Neutrophil (primary cell): ENCODE data around the gene ATOSB.

ENCODE experiments used
- H3K27ac ChIP-seq: fragments of 200-600 bp; sonication (generic); 2 replicates; pipeline ENCODE4 v1.5.1; 2016; ENCODE audit warnings: mild to moderate bottlenecking, moderate library complexity
- H3K27me3 ChIP-seq: fragments of 200-600 bp; sonication (generic); 2 replicates; pipeline ENCODE4 v1.6.0; 2016; ENCODE audit warnings: mild to moderate bottlenecking
- H3K36me3 ChIP-seq: fragments of 200-600 bp; sonication (generic); 2 replicates; pipeline ENCODE4 v1.5.1; 2017
- H3K4me1 ChIP-seq, 2 experiments: fragments of 200-600 bp in 1 of 2; sonication (generic) in 1 of 2; 1 replicate in 1 of 2; 2 replicates in 1 of 2; pipeline versions ENCODE4 v1.5.1 to v1.6.1; 2013 to 2016; ENCODE audit warnings: low read depth in 1 of 2, low read length in 1 of 2, mild to moderate bottlenecking in 1 of 2, moderate library complexity in 1 of 2; ENCODE audit not compliant: control insufficient read depth in 1 of 2, insufficient read depth in 1 of 2
- H3K4me3 ChIP-seq, 2 experiments: fragments of 200-600 bp in 1 of 2; sonication (generic) in 1 of 2; 1 replicate in 1 of 2; 2 replicates in 1 of 2; pipeline ENCODE4 v1.5.1; 2013 to 2016; ENCODE audit warnings: low read depth in 1 of 2, low read length in 1 of 2, mild to moderate bottlenecking in 1 of 2, moderate library complexity in 1 of 2
- H3K9me3 ChIP-seq: fragments of 200-600 bp; sonication (generic); 2 replicates; pipeline ENCODE4 v1.5.1; 2016
- TF ChIP-seq, protein P1 (sequence below): fragments of 200-600 bp; sonication (generic); IDR thresholded peaks from 2 replicates; pipeline ENCODE4 v1.5.1; 2016; ENCODE audit warnings: antibody characterized with exemption

The ATOSB gene, protein sequence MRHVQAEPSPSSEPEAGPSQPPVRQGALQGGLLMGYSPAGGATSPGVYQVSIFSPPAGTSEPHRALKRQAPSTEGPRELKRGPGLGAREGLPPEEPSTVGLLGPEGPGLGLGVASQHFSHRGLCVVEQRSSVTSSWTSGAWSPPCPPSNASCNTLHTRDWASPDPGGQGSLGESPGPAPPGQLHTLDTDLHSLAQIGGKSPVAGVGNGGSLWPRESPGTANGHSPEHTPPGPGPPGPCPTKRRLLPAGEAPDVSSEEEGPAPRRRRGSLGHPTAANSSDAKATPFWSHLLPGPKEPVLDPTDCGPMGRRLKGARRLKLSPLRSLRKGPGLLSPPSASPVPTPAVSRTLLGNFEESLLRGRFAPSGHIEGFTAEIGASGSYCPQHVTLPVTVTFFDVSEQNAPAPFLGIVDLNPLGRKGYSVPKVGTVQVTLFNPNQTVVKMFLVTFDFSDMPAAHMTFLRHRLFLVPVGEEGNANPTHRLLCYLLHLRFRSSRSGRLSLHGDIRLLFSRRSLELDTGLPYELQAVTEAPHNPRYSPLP

DNA sequence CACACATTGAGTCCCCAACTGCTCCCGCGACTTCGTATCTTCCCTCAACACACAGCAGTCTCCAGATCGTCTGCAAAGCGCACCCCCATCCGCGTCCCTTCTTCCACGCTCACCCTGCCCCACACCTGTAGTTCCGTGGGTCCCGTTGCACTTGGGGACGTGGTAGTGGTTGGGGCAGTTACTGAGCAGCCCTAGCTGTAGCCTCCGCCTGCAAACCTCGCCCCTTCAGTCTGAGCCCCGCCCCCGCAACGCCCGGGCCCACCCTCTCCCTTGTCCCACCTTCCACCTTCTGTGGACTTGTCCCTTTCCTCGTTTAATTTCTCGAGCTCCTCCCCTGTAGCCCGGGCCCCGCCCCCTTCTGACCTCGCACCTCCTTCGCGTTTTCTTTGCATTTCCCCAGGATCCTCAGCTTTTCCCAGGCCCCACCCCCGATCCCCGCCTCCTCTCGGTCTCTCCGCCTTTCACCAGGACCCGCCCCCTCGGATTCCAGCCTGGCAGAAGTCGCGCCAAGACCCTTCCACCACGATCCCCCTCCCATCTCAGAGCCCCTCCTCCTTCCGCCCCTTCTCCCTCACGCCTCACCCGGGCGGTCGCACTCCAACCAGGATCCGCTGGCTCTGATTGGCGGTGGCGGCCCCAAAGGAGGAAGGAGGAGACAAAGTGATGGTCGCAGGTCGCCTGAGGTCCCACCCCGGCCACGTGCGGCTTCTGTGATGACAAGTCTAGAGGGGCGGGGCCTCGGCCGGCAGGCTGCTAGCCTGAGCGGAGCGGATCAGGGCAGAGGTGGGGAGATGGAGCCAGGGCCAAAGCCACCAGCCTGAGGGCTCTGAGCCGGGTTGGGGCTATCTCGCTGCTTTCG lies at the start of gene ATOSB:
Gene ATOSB (minus strand): TSS at position 183 of the 859 bp plus-strand sequence. CDS start 7,588 bp downstream, outside the sequence.
- H3K36me3 ChIP-seq: no peaks in the 10 kb centered on the region
- peak within 1 kb of the TSS; percentile 77 to 85 for H3K4me3 ChIP-seq

DNA sequence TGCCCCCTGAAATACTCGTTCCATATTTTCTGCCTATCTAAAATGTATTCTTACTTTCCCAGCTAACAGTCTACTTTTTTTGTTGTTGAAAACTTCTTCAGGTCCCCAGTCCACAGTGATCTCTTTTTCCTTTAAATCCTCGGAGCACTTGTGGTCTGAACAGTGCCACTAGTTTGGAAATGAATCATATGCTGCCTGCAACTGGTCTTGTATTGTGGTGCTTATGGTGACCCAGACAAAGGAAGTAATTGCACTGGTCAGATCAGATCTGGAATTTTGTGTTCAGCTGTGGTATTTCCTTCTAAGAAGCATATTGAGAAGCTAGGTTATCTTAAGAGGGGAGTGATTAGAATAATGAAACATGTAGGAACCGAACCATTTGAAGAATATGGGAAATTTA lies 49.0 kb upstream of the ATOSB start:
- H3K9me3 ChIP-seq: no peaks in the 10 kb centered on the region
- H3K36me3 ChIP-seq: no peaks in the 10 kb centered on the region
- peaks cover 26% of the 10 kb centered on the region for H3K27me3 ChIP-seq
- TF ChIP-seq, protein P1, sequence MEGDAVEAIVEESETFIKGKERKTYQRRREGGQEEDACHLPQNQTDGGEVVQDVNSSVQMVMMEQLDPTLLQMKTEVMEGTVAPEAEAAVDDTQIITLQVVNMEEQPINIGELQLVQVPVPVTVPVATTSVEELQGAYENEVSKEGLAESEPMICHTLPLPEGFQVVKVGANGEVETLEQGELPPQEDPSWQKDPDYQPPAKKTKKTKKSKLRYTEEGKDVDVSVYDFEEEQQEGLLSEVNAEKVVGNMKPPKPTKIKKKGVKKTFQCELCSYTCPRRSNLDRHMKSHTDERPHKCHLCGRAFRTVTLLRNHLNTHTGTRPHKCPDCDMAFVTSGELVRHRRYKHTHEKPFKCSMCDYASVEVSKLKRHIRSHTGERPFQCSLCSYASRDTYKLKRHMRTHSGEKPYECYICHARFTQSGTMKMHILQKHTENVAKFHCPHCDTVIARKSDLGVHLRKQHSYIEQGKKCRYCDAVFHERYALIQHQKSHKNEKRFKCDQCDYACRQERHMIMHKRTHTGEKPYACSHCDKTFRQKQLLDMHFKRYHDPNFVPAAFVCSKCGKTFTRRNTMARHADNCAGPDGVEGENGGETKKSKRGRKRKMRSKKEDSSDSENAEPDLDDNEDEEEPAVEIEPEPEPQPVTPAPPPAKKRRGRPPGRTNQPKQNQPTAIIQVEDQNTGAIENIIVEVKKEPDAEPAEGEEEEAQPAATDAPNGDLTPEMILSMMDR: no peak
- peaks cover 14 to 15% of the 10 kb centered on the region in 2 experiments for H3K4me1 ChIP-seq
- no peak overlapping the region for H3K27ac ChIP-seq
- no peak overlapping the region for H3K4me3 ChIP-seq

More for the DNA sequence above, at the start of gene ATOSB:
- Histone ChIP-seq H3K27ac (peak within 1 kb of the TSS; percentile 98), H3K9me3 (no peaks in the 10 kb centered on the region), H3K27me3 (no peaks in the 10 kb centered on the region), H3K4me1 (peaks cover 51 to 52% of the 10 kb centered on the region in 2 experiments)
- TF ChIP-seq, protein P1: no peak

DNA sequence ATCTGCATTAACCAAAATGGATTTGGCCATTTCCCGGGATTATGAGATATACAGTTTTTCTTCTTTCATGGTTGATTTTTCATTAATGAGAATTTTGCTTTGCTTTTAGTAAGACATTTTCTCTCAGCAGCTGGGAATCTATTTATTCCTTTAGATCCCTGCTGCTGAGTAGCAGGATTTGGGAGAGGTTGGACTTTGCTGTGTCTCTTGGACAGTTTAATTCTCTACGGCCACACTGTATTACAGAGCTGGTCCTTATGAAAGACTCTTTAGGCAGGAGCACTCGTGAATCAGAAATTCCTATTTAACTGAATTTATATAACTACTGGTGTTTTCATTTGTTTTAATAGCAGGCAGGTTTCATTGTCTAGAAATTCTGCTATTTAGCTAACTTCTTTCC lies 47.8 kb upstream of the ATOSB start:
- H3K4me3 ChIP-seq: no peak overlapping the region

DNA sequence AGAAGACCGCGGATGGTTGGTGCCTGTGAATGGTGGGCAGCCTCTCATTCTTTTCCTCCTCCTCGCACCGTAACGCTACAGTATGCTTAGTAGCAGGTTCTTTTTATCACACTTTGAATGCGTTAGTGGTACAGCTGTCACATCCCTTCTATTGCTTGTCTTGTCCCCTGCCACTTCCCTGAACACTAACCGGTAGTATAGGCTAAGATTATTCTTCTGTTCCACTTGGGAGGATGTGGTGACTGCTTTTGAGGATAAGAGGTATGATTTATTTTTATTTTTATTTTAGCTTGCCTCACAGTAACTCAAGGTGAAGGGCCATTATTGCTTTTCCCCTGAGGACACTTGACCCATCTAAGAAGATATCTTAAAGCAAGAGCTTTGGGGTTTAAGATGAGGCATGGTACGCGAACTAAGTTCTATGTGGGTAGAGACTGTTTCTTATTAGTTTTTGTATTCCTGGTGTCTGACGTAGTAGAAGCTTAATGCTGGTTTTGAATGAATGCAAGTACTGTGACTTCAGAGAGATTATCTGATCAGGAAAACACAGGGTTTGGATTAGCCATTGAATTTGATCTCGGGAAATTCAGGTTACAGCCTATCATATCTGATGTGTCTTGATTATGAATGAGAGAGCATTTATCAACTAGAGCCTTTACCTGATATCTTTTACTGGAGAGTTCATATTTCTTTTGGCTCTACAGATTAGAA lies 47.1 kb upstream of the ATOSB start:
- Histone ChIP-seq H3K4me3 (peak overlapping the region; percentile 71 to 86), H3K36me3 (no peaks in the 10 kb centered on the region), H3K9me3 (no peaks in the 10 kb centered on the region), H3K4me1 (peaks cover 14 to 15% of the 10 kb centered on the region in 2 experiments), H3K27me3 (peaks cover 26% of the 10 kb centered on the region), H3K27ac (no peak overlapping the region)
- TF ChIP-seq, protein P1: no peak

More for the DNA sequence above, 47.8 kb upstream of the ATOSB start:
- H3K27me3 ChIP-seq: peaks cover 26% of the 10 kb centered on the region
- H3K36me3 ChIP-seq: no peaks in the 10 kb centered on the region
- TF ChIP-seq, protein P1: no peak
- H3K4me1 ChIP-seq: peaks cover 14 to 15% of the 10 kb centered on the region in 2 experiments
- H3K9me3 ChIP-seq: no peaks in the 10 kb centered on the region
- H3K27ac ChIP-seq: no peak overlapping the region
